BE2C (cell line): ENCODE data around the gene ODC1.
"Not testable (repeated sequence)": the region's sequence is repeated elsewhere in the genome, so short reads cannot be mapped to it uniquely, and the experiment has no call there.

Experiments used
- DNase-seq: peaks from one replicate; pipeline ENCODE4 v3.0.0-alpha.2; 2020
- H3K27me3 ChIP-seq: fragments of 250-450 bp; sonication (Bioruptor Pico); 2 replicates; pipeline ENCODE4 v1.5.1; 2020; ENCODE audit warnings: mild to moderate bottlenecking
- H3K36me3 ChIP-seq: fragments of 250-450 bp; sonication (Bioruptor Pico); 2 replicates; pipeline ENCODE4 v1.5.1; 2020; ENCODE audit warnings: mild to moderate bottlenecking
- H3K4me1 ChIP-seq: fragments of 250-450 bp; sonication (Bioruptor Pico); 2 replicates; pipeline ENCODE4 v1.5.1; 2020
- H3K4me3 ChIP-seq: 2 replicates; pipeline ENCODE4 v1.5.1; 2011; ENCODE audit warnings: low read depth, low read length
- H3K9me3 ChIP-seq: fragments of 250-450 bp; sonication (Bioruptor Pico); 2 replicates; pipeline ENCODE4 v1.5.1; 2020
- CTCF ChIP-seq: IDR thresholded peaks from 2 replicates; pipeline ENCODE4 v1.5.1; 2012; ENCODE audit warnings: mild to moderate bottlenecking, low read depth, low read length

Gene ODC1

GRCh38 chr2:10448576-10449485 is 704 bp upstream of the ODC1 start:
- no peak for TF ChIP-seq CTCF
- peak overlapping the region; percentile 9 for H3K4me3 ChIP-seq
- H3K36me3 ChIP-seq: peaks cover 24% of the 10 kb centered on the region
- peaks cover 9% of the 10 kb centered on the region for H3K4me1 ChIP-seq
- H3K9me3 ChIP-seq: 0 out of 2 replicates have a peak, but pooled peaks cover 4% of the 10 kb centered on the region
- peak; percentile 94 for DNase-seq
- H3K27me3 ChIP-seq: no peaks in the 10 kb centered on the region

- peak overlapping the region; percentile 80 for H3K4me3 ChIP-seq
- H3K4me1 ChIP-seq: peaks cover 9% of the 10 kb centered on the region
- DNase-seq: no peak
- H3K9me3 ChIP-seq: 0 out of 2 replicates have a peak, but pooled peaks cover 4% of the 10 kb centered on the region
- no peak for TF ChIP-seq CTCF
- no peaks in the 10 kb centered on the region for H3K27me3 ChIP-seq
- peaks cover 39% of the 10 kb centered on the region for H3K36me3 ChIP-seq
These were observed 730 bp downstream of the ODC1 start for GRCh38 chr2:10447300-10447894.

- Histone ChIP-seq H3K27me3 (no peaks in the 10 kb centered on the region), H3K36me3 (peaks cover 46% of the 10 kb centered on the region), H3K4me3 (peak overlapping the region; percentile 80), H3K9me3 (0 out of 2 replicates have a peak, but pooled peaks cover 4% of the 10 kb centered on the region), H3K4me1 (peaks cover 4% of the 10 kb centered on the region)
- no peak for DNase-seq
- no peak for TF ChIP-seq CTCF
These were observed 1.5 kb downstream of the ODC1 start for GRCh38 chr2:10446631-10447030.

GRCh38 chr2:10444463-10444862 is 3.7 kb downstream of the ODC1 start:
- Histone ChIP-seq H3K36me3 (peaks cover 68% of the 10 kb centered on the region), H3K4me1 (peaks cover 4% of the 10 kb centered on the region), H3K4me3 (no peak overlapping the region), H3K9me3 (0 out of 2 replicates have a peak, but pooled peaks cover 4% of the 10 kb centered on the region), H3K27me3 (no peaks in the 10 kb centered on the region)
- DNase-seq: no peak
- no peak for TF ChIP-seq CTCF

- not testable (repeated sequence) for H3K4me1 ChIP-seq, H3K27me3 ChIP-seq, H3K4me3 ChIP-seq, DNase-seq, H3K9me3 ChIP-seq
- peaks cover 73% of the 10 kb centered on the region for H3K36me3 ChIP-seq
These were observed 5.5 kb downstream of the ODC1 start for GRCh38 chr2:10442469-10443126.

GRCh38 chr2:10441948-10442347 is 6.2 kb downstream of the ODC1 start:
- H3K36me3 ChIP-seq: peaks cover 69% of the 10 kb centered on the region
- H3K9me3 ChIP-seq: no peaks in the 10 kb centered on the region

More at GRCh38 chr2:10441948-10442347, 6.2 kb downstream of the ODC1 start:
- no peaks in the 10 kb centered on the region for H3K27me3 ChIP-seq
- TF ChIP-seq CTCF: no peak
- H3K4me3 ChIP-seq: no peak overlapping the region
- H3K4me1 ChIP-seq: no peaks in the 10 kb centered on the region
- no peak for DNase-seq
